ENCODE data around the gene SERTM2.

SERTM2 gene

GRCh38 chrX:111555406-111555958 lies 44.0 kb downstream of the SERTM2 start:
- DNase-seq (ENCODE audit: low read depth in 2 of 2, low spot score in 1 of 2), result no peak

DNA sequence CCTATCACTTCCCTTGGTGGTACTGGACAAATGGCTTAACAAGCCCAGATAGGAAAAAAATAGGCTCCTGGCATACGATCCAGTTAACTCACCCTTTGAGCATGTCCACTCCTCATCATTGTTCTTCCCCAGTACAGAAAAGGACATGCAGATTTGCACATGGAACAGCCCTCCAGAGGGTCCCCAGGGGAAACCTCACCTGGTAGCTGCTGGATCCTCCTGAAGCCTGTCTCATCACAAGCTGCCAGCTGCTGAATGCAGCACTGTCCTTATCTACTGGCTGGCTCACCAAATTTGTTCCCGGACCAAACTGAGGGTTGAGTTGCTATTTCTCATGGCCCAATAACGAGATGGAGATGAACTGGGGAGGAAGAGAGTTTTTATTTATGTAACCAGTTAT lies 49.4 kb downstream of the SERTM2 start:
- no peak for DNase-seq (ENCODE audit: low read depth in 2 of 2, low spot score in 1 of 2)

DNA sequence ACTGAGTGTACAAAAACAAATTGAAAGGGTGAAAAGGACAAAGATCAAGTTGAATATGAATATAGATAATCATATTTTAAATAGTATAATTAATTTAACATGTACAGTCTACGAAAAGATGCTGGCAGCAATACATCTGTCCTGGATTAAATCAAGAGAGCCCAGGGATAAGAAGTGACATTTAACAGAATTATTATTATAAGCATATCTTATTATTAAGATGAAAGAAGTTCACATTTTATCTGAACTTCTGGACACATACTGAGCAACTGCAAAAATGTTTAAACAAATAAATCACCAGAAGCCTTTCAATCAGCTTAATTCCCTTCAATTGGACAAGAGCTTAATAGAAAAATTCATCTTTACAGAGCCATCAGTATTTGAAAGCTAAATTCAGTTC lies 50.4 kb downstream of the SERTM2 start:
- DNase-seq (ENCODE audit: low read depth in 2 of 2, low spot score in 1 of 2), result no peak

- no peak for DNase-seq (ENCODE audit: low read depth in 2 of 2, low spot score in 1 of 2)
Measured at GRCh38 chrX:111567542-111568255, 56.3 kb downstream of the SERTM2 start.

DNA sequence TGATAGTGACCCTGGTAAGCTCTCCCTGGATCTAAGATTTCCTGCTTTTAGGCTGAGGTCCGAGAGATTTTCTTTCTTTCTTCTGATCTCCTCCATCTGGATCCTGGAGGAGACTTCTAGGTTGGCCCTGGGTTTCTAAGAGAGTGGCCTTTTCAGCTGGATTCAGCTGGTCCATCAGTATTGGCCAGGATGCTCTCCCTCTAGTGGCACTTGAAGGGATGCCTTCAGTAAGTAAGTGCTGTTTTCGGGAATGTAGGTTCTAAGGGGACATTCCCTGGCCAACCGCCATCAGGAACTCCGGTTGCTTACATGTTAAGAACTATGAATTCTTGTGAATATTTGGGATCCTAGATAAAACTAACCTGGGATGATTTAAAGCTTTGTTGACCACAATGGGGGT lies 56.9 kb downstream of the SERTM2 start:
- no peak for DNase-seq (ENCODE audit: low read depth in 2 of 2, low spot score in 1 of 2)

DNA sequence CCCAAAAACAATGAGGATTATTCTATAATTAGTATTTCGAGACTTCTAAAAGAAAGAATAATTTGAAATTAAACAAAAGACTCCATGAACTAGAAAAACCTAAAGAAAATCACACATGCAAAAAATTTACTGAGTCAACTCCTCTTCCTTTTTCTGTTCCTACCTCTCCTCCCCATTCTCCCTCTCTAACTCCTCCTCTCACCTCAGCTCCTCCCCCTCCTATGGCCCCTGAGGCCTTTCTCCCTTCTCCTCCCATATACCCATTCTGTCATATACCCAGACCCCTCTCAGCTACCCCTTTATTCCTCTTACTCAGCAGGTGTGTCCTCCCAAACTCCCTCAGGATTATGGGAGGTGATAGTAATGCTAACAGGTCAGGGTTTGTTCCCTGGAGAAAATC lies 57.4 kb downstream of the SERTM2 start:
- no peak for DNase-seq (ENCODE audit: low read depth in 2 of 2, low spot score in 1 of 2)

Measured in stimulated activated CD8-positive, alpha-beta memory T cell treated with anti-CD3 and anti-CD28 coated beads, Interleukin-4, amount 100 ng/mL, for 1 hour (primary cell).